Measurements from ENCODE around the gene SDK2. TPM values are rescaled to one million over a fixed set of nuclear protein-coding genes. Genes with fewer than 3 reads are reported as not detected.

Gene SDK2
- total and polyA plus RNA-seq, 9 of the 15 experiments (the other 6 are each of a cell fraction or from before 2014, with no cell fraction given): 0.04 TPM; not detected in 8

DNA sequence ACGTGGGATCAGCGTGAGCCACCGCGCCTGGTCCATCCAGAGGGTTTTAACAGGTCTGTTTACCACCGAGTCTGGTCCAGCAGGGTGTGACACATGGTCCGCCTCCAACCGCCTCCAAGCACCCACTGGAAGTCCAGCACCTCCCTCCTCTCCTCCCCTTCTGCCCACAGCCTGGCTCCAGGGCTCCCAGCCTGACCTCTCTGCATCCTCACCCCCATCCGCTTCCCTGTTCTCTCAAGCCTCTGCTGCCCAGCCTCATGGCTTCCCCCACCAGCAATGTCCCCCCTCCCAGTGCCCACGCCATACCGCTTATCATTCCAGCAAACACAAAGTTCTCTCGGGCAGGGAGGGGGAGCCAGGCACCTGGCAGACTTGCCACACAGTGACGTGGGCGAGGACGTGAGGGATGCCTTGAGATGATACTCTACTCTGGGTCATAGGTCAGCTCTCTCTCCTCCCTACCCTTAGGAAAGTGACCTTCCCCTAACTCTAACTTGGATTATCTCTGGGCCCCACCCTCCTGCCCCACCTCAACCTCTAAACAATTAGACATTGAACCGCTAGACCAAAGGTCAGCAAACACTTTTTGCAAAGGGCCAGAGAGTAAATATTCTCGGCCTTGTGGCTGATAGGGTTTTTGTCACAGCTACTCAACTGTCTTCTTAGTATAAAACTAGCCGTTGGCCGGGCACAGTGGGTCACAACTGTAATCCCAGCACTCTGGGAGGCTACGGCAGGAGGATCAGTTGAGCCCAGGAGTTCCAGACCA lies 355.5 kb downstream of the SDK2 start:
- 13% methylated on average over 11 of the region's 19 CpGs for WGBS (ENCODE audit: insufficient coverage, low coverage, missing lambda C conversion rate)
- peaks cover 44% of the 10 kb centered on the region; the same call in 2 of the 3 replicates for H3K79me2 ChIP-seq (ENCODE audit: control insufficient read depth, insufficient read depth, low read length)
- H3K4me3 ChIP-seq: no peak overlapping the region
- no peaks in the 10 kb centered on the region for H3K9me3 ChIP-seq (replicated peaks; ENCODE audit: control insufficient read depth, insufficient read depth, low read depth, low read length)
- CTCF ChIA-PET (ENCODE audit: low intra/inter-chr PET ratio): no interaction called here
- peak overlapping the region in 1 of 2 experiments; percentile 54; a peak in 1 of 4 replicates for H3K9ac ChIP-seq (ENCODE audit: insufficient read depth in 1 of 2, low read depth in 2 of 2, low read length in 2 of 2)
- H2AFZ ChIP-seq (ENCODE audit: low read depth, low read length): no peak overlapping the region
- in situ Hi-C loops (cut with MboI): no loop called here
- no peaks in the 10 kb centered on the region for H3K27me3 ChIP-seq (ENCODE audit: control insufficient read depth in 2 of 2, insufficient read depth in 2 of 2, low read length in 2 of 2)
- H3K9me1 ChIP-seq (ENCODE audit: control insufficient read depth, insufficient read depth, low read length): peaks cover 17% of the 10 kb centered on the region
- FAIRE-seq (peak; percentile 97), ATAC-seq (peak; percentile 67), DNase-seq (ENCODE audit: extremely low read depth in 1 of 4, low spot score in 3 of 4) (peak; percentile 75 to 87 (median 76))
- H3K4me1 ChIP-seq (replicated peaks in 1 of 2; ENCODE audit: control insufficient read depth in 2 of 2, insufficient read depth in 2 of 2, low read length in 2 of 2): peaks cover 40 to 61% of the 10 kb centered on the region in 2 experiments
- intact Hi-C loops (cut with micrococcal nuclease): no loop called here
- peaks cover 27% of the 10 kb centered on the region; the same call in 2 of the 3 replicates for H3K36me3 ChIP-seq (ENCODE audit: control insufficient read depth, insufficient read depth, low read length)
- peak overlapping the region; percentile 34; the same call in 1 of the 2 replicates for H3K4me2 ChIP-seq (ENCODE audit: insufficient read depth, low read length)
- peak overlapping the region; percentile 64; the same call in 1 of the 3 replicates for H3K27ac ChIP-seq (ENCODE audit: extremely low read depth, low read depth, low read length)
- POLR2A ChIA-PET: interaction anchor here (0.6 kb wide), 1 partner anchor 373 kb away, joined by 3 read pairs; no protein-coding TSS in a partner anchor
- peaks cover 41% of the 10 kb centered on the region for H4K20me1 ChIP-seq (replicated peaks; ENCODE audit: control insufficient read depth, insufficient read depth, low read length)
- no TSS peak for BruUV-seq (replicated peaks)
- TF ChIP-seq NR2C2 (CRISPR knock-in tag; IDR thresholded peaks at IDR 0.05): peak; percentile 80
- TF ChIP-seq NR2C2 (tag; IDR thresholded peaks at IDR 0.05): peak; percentile 91
- TF ChIP-seq GATA2 (CRISPR knock-in tag; IDR thresholded peaks at IDR 0.05): 0 out of 2 replicates have a peak, but pooled peaks have one; percentile 21
- TF ChIP-seq MAZ (CRISPR knock-in tag; conservative IDR thresholded peaks at IDR 0.05 in 1 of 2, IDR thresholded peaks at IDR 0.05 in 1 of 2): peak; percentile 39 to 68; a peak in 2 of 4 replicates
- peak; percentile 84 for TF ChIP-seq CBFA2T2 (conservative IDR thresholded peaks at IDR 0.05)
- no peak for TF ChIP-seq ZKSCAN8 (CRISPR knock-in tag; IDR thresholded peaks at IDR 0.05)
- peak; percentile 69; the same call in 1 of the 2 replicates for TF ChIP-seq NR2F6 (CRISPR knock-in tag; IDR thresholded peaks at IDR 0.05)
- TF ChIP-seq CXXC5 (CRISPR knock-in tag; IDR thresholded peaks at IDR 0.05): 0 out of 2 replicates have a peak, but pooled peaks have one; percentile 20
- peak; percentile 68; the same call in 1 of the 2 replicates for TF ChIP-seq POLR2AphosphoS5 (IDR thresholded peaks at IDR 0.05; ENCODE audit: control insufficient read depth, insufficient read depth, low read depth, low read length)
- peak; percentile 82 for TF ChIP-seq CREM (IDR thresholded peaks at IDR 0.05; ENCODE audit: low read depth)
- peak; percentile 51; the same call in 1 of the 2 replicates for TF ChIP-seq KLF16 (IDR thresholded peaks at IDR 0.05)
- TF ChIP-seq ZNF134 (CRISPR knock-in tag; conservative IDR thresholded peaks at IDR 0.05): no peak
- no peak for TF ChIP-seq CHD1 (IDR thresholded peaks at IDR 0.05; ENCODE audit: low read length)
- TF ChIP-seq SMARCA4 (IDR thresholded peaks at IDR 0.05): peak; percentile 41; the same call in 1 of the 2 replicates
- TF ChIP-seq VEZF1 (CRISPR knock-in tag; IDR thresholded peaks at IDR 0.05): peak; percentile 76
- TF ChIP-seq MYC (IDR thresholded peaks at IDR 0.05; ENCODE audit: low read depth, low read length): peak; percentile 13; the same call in 1 of the 2 replicates
- no peak for TF ChIP-seq MYC (CRISPR knock-in tag; IDR thresholded peaks at IDR 0.05; ENCODE audit: borderline replicate concordance, low read depth)
- peak; percentile 91 for TF ChIP-seq CBFA2T3 (IDR thresholded peaks at IDR 0.05)
- TF ChIP-seq ID3 (CRISPR knock-in tag; IDR thresholded peaks at IDR 0.05): no peak
- peak; percentile 91 for TF ChIP-seq ID3 (tag; IDR thresholded peaks at IDR 0.05)
- TF ChIP-seq CBX3 (IDR thresholded peaks at IDR 0.05; ENCODE audit: borderline replicate concordance in 1 of 2, low read length in 2 of 2): 0 out of 3 replicates have a peak, but pooled peaks of 1 of the 2 experiments have one; percentile 24

Data from K562 (cell line).